ENCODE data around the gene RTL10.

GRCh38 chr22:19900707-19901436 is 46.2 kb upstream of the RTL10 start:
- TF ChIP-seq SIN3A (IDR thresholded peaks at IDR 0.05; ENCODE audit: borderline replicate concordance, low read depth, low read length) = no peak
- TF ChIP-seq ELF1 (IDR thresholded peaks at IDR 0.05) = no peak
- no peak for TF ChIP-seq POLR2AphosphoS5 (IDR thresholded peaks at IDR 0.05; ENCODE audit: low read depth, low read length)
- TF ChIP-seq, protein P1, sequence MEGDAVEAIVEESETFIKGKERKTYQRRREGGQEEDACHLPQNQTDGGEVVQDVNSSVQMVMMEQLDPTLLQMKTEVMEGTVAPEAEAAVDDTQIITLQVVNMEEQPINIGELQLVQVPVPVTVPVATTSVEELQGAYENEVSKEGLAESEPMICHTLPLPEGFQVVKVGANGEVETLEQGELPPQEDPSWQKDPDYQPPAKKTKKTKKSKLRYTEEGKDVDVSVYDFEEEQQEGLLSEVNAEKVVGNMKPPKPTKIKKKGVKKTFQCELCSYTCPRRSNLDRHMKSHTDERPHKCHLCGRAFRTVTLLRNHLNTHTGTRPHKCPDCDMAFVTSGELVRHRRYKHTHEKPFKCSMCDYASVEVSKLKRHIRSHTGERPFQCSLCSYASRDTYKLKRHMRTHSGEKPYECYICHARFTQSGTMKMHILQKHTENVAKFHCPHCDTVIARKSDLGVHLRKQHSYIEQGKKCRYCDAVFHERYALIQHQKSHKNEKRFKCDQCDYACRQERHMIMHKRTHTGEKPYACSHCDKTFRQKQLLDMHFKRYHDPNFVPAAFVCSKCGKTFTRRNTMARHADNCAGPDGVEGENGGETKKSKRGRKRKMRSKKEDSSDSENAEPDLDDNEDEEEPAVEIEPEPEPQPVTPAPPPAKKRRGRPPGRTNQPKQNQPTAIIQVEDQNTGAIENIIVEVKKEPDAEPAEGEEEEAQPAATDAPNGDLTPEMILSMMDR (IDR thresholded peaks at IDR 0.05) = no peak
- TF ChIP-seq GABPA (IDR thresholded peaks at IDR 0.05; ENCODE audit: low read depth) = no peak
- TF ChIP-seq NRF1 (IDR thresholded peaks at IDR 0.05; ENCODE audit: low read depth, low read length) = no peak
- TF ChIP-seq MAX (IDR thresholded peaks at IDR 0.05; ENCODE audit: low read depth) = no peak
- TF ChIP-seq, protein P2, sequence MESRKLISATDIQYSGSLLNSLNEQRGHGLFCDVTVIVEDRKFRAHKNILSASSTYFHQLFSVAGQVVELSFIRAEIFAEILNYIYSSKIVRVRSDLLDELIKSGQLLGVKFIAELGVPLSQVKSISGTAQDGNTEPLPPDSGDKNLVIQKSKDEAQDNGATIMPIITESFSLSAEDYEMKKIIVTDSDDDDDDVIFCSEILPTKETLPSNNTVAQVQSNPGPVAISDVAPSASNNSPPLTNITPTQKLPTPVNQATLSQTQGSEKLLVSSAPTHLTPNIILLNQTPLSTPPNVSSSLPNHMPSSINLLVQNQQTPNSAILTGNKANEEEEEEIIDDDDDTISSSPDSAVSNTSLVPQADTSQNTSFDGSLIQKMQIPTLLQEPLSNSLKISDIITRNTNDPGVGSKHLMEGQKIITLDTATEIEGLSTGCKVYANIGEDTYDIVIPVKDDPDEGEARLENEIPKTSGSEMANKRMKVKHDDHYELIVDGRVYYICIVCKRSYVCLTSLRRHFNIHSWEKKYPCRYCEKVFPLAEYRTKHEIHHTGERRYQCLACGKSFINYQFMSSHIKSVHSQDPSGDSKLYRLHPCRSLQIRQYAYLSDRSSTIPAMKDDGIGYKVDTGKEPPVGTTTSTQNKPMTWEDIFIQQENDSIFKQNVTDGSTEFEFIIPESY (IDR thresholded peaks at IDR 0.05; ENCODE audit: borderline replicate concordance, low read depth) = no peak
- no peak for TF ChIP-seq RAD21 (IDR thresholded peaks at IDR 0.05; ENCODE audit: low read length)
- TF ChIP-seq TAF1 (IDR thresholded peaks at IDR 0.05; ENCODE audit: borderline replicate concordance, low read depth, low read length) = no peak
- TF ChIP-seq MEF2A (IDR thresholded peaks at IDR 0.05; ENCODE audit: borderline replicate concordance, low read depth) = no peak
- TF ChIP-seq FOSL2 (IDR thresholded peaks at IDR 0.05; ENCODE audit: borderline replicate concordance, low read depth) = no peak
- no peak for TF ChIP-seq YY1 (IDR thresholded peaks at IDR 0.05; ENCODE audit: low read depth)
- TF ChIP-seq GATA2 (CRISPR knock-in tag; IDR thresholded peaks at IDR 0.05) = no peak
